ENCODE data around the gene ARHGAP26.

The ARHGAP26 gene

DNA sequence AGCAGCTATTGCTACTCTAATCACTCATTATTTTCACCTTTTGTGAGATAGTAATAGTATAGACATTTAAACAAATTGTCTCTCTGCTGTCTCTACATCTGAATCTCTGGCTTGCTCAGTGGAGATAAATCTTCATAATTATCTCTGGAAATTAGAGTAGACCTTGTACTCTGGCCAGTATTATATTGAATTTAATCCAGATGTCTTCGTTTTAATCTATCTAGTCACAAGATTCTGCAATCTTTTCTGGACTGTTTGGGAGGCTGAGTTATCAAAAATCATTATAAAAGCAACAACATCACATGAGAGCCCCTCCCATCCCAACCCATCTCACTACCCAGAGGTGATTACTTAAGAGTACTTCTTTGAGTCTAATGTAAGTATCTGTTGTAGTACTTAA, 19.0 kb downstream of the ARHGAP26 start:
- no peaks in the 10 kb centered on the region for H3K9me3 ChIP-seq (ENCODE audit: control insufficient read depth, insufficient read depth, low read length)
- peaks cover 3% of the 10 kb centered on the region for H3K4me1 ChIP-seq (ENCODE audit: control insufficient read depth, insufficient read depth, low read length)
- H3K9ac ChIP-seq (ENCODE audit: low read depth, low read length): no peak overlapping the region
- no peak overlapping the region for H3K27ac ChIP-seq (ENCODE audit: low read depth, low read length)
- H3K36me3 ChIP-seq (ENCODE audit: control insufficient read depth, insufficient read depth, low read length): no peaks in the 10 kb centered on the region
- H3K4me3 ChIP-seq (ENCODE audit: low read depth, low read length): no peak overlapping the region
- H3K27me3 ChIP-seq (ENCODE audit: control insufficient read depth, insufficient read depth, low read length): no peaks in the 10 kb centered on the region

DNA sequence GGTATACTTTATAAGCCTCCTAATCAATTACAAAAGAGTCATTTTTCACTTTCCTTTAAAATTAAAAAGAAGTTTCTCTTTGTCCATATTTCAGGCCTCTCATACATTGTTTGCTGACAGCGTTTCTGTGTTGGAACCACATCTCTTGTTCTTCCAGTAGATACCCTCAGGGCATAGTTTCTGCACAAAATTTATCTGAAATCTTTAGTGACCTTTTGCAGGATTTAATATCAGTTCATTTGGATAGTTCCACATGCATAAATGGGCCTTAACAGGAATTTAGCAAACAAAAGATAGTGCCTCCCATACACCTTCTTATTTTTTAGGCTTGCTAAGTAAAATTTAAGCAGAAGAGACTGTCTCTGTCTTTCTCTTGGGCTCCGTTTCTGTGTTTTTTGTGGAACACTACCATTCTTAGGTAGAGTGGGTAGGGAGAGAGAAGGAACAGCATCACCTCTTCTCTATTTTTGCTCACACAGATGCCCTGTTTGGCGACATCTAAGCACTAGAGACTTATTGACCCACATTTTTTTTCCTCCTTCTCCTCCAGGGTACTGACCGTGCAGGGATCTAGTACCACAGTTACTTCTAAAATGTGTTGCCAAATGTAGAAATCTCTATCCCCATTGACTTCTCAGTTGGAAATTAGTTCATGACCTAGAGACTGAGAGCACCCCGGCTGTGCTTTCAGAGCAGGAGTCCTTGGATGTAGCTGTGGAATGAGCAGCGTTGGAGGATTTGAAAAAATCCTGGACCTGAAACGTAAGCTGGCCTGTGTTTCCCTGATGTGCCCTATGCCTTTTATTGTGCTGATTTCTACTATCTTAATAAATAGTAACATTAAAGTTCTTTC, 22.1 kb downstream of the ARHGAP26 start:
- Histone ChIP-seq H3K9me3 (ENCODE audit: control insufficient read depth, insufficient read depth, low read length) (no peaks in the 10 kb centered on the region), H3K4me1 (ENCODE audit: control insufficient read depth, insufficient read depth, low read length) (no peaks in the 10 kb centered on the region; the same call in 1 of the 2 replicates), H3K36me3 (ENCODE audit: control insufficient read depth, insufficient read depth, low read length) (no peaks in the 10 kb centered on the region), H3K4me3 (ENCODE audit: low read depth, low read length) (no peak overlapping the region), H3K9ac (ENCODE audit: low read depth, low read length) (no peak overlapping the region), H3K27me3 (ENCODE audit: control insufficient read depth, insufficient read depth, low read length) (no peaks in the 10 kb centered on the region), H3K27ac (ENCODE audit: low read depth, low read length) (no peak overlapping the region)

DNA sequence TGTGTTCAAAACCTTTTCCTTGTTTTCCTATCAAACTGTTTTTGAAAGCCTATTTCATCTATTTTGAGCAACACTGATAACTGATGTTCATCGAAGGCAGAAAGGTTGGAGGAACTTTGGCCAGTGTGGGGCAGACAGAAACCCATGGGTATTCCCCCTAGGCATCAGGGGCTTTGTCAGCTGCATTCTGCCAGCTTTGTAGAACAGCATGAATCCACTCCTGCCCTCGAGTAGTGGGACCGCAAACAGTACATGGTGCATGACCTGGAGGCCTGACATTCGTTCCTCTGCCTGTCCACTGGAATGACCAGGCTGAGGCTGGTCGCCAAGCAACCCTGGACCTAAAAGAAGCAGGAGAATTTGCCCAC, 22.7 kb downstream of the ARHGAP26 start:
- no peak overlapping the region for H3K27ac ChIP-seq (ENCODE audit: low read depth, low read length)
- H3K9ac ChIP-seq (ENCODE audit: low read depth, low read length): no peak overlapping the region
- no peaks in the 10 kb centered on the region for H3K36me3 ChIP-seq (ENCODE audit: control insufficient read depth, insufficient read depth, low read length)
- no peaks in the 10 kb centered on the region for H3K9me3 ChIP-seq (ENCODE audit: control insufficient read depth, insufficient read depth, low read length)
- H3K27me3 ChIP-seq (ENCODE audit: control insufficient read depth, insufficient read depth, low read length): no peaks in the 10 kb centered on the region
- peaks cover 4% of the 10 kb centered on the region; the same call in 1 of the 2 replicates for H3K4me1 ChIP-seq (ENCODE audit: control insufficient read depth, insufficient read depth, low read length)
- H3K4me3 ChIP-seq (ENCODE audit: low read depth, low read length): no peak overlapping the region

DNA sequence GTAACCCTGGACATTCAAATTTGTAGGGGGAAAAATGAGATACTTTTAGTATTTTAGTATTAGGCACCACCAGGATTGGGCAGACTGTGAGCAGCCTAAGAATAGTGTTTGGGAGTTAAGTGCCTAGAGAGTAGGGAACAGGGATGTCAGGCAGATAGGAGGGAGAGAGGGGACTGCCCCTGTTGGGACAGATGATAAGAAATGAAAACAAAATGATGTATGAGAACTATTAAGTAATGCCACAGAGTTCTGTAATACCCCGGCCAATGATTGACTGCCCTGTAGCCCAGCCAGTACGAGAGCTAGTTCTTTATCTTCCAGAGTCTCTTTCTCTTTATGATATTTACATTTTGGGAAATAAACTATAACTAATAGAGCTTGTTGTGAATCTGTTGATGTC, 24.4 kb downstream of the ARHGAP26 start:
- H3K36me3 ChIP-seq (ENCODE audit: control insufficient read depth, insufficient read depth, low read length): no peaks in the 10 kb centered on the region
- H3K9ac ChIP-seq (ENCODE audit: low read depth, low read length): no peak overlapping the region
- H3K9me3 ChIP-seq (ENCODE audit: control insufficient read depth, insufficient read depth, low read length): no peaks in the 10 kb centered on the region
- peaks cover 5% of the 10 kb centered on the region; the same call in 1 of the 2 replicates for H3K4me1 ChIP-seq (ENCODE audit: control insufficient read depth, insufficient read depth, low read length)
- no peak overlapping the region for H3K4me3 ChIP-seq (ENCODE audit: low read depth, low read length)
- no peak overlapping the region for H3K27ac ChIP-seq (ENCODE audit: low read depth, low read length)
- no peaks in the 10 kb centered on the region for H3K27me3 ChIP-seq (ENCODE audit: control insufficient read depth, insufficient read depth, low read length)

DNA sequence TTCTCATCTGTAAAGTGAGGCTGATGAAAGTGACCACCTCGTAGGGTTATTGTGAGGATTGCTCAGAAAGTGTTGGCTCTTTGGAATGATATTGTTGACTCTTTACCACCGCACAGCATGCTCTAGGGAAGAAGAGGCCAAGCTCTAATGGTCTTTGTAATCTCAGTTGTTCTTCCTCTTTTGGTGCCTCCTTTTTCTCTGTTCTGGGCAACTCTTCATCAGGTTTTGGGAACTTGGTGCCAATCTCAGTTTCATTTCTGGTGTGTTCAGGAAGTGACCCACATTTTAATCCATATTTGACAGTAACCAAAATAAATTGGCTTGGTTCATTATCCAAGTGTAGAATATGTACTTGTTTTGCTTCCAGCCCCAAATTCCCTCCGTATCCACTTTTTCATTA, 25.1 kb downstream of the ARHGAP26 start:
- peaks cover 5% of the 10 kb centered on the region; the same call in 1 of the 2 replicates for H3K4me1 ChIP-seq (ENCODE audit: control insufficient read depth, insufficient read depth, low read length)
- no peaks in the 10 kb centered on the region for H3K36me3 ChIP-seq (ENCODE audit: control insufficient read depth, insufficient read depth, low read length)
- H3K9ac ChIP-seq (ENCODE audit: low read depth, low read length): no peak overlapping the region
- no peak overlapping the region for H3K4me3 ChIP-seq (ENCODE audit: low read depth, low read length)
- H3K27ac ChIP-seq (ENCODE audit: low read depth, low read length): no peak overlapping the region
- no peaks in the 10 kb centered on the region for H3K9me3 ChIP-seq (ENCODE audit: control insufficient read depth, insufficient read depth, low read length)
- H3K27me3 ChIP-seq (ENCODE audit: control insufficient read depth, insufficient read depth, low read length): no peaks in the 10 kb centered on the region

DNA sequence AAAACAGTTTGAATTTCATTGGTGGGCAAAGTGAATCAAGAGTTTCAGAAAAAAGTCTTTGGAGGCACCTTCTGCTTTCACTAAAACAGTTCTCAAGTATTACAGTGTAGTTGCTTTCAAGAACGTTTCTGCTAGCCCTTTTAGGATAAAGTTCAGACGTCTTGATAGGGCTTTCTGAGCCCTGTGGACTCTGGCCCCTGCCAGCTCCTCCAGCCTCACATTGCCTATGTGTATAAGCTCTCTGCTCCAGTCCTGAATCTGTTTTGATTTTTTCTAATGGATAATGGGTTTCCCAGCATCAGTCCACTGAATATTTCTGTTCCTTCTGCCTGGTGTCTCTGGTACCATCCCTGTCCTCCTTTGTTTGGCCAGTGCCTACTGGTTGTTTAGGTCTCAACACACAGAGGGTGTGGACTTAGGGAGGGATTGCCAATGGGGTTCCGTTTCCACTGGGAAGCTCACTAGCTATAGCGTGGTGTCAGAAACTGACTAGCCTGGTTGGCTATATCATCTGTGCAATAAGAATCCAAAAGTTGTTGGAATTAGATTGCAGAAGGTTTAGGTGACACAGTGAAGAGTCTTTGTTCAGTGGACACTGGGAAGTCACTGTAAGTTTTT, 26.4 kb downstream of the ARHGAP26 start:
- no peaks in the 10 kb centered on the region for H3K9me3 ChIP-seq (ENCODE audit: control insufficient read depth, insufficient read depth, low read length)
- H3K9ac ChIP-seq (ENCODE audit: low read depth, low read length): no peak overlapping the region
- no peak overlapping the region for H3K27ac ChIP-seq (ENCODE audit: low read depth, low read length)
- H3K4me3 ChIP-seq (ENCODE audit: low read depth, low read length): no peak overlapping the region
- H3K27me3 ChIP-seq (ENCODE audit: control insufficient read depth, insufficient read depth, low read length): no peaks in the 10 kb centered on the region
- H3K36me3 ChIP-seq (ENCODE audit: control insufficient read depth, insufficient read depth, low read length): no peaks in the 10 kb centered on the region
- peaks cover 5% of the 10 kb centered on the region; the same call in 1 of the 2 replicates for H3K4me1 ChIP-seq (ENCODE audit: control insufficient read depth, insufficient read depth, low read length)

DNA sequence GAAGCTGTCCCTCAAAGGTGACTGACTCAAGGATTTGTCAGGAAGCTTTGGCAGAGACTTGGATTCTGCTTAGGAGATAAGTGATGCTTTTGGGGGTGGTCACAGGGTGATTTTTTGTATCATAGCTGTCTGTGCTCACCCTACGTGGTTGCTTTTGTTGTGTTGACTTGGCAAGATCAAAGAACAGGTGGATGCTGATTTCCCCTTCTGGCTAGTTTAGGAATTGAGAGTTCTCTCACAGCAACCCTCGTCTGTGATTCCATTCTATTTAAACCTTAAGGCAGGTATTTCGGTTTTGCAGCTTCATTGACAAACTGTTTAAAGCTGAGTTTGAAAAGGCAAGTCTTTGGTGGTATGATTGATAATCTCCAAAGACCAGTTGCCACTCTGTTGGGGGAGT, 27.2 kb downstream of the ARHGAP26 start:
- Histone ChIP-seq H3K9ac (ENCODE audit: low read depth, low read length) (no peak overlapping the region), H3K9me3 (ENCODE audit: control insufficient read depth, insufficient read depth, low read length) (no peaks in the 10 kb centered on the region), H3K27me3 (ENCODE audit: control insufficient read depth, insufficient read depth, low read length) (no peaks in the 10 kb centered on the region), H3K4me3 (ENCODE audit: low read depth, low read length) (no peak overlapping the region), H3K36me3 (ENCODE audit: control insufficient read depth, insufficient read depth, low read length) (no peaks in the 10 kb centered on the region), H3K4me1 (ENCODE audit: control insufficient read depth, insufficient read depth, low read length) (peaks cover 5% of the 10 kb centered on the region; the same call in 1 of the 2 replicates), H3K27ac (ENCODE audit: low read depth, low read length) (no peak overlapping the region)

DNA sequence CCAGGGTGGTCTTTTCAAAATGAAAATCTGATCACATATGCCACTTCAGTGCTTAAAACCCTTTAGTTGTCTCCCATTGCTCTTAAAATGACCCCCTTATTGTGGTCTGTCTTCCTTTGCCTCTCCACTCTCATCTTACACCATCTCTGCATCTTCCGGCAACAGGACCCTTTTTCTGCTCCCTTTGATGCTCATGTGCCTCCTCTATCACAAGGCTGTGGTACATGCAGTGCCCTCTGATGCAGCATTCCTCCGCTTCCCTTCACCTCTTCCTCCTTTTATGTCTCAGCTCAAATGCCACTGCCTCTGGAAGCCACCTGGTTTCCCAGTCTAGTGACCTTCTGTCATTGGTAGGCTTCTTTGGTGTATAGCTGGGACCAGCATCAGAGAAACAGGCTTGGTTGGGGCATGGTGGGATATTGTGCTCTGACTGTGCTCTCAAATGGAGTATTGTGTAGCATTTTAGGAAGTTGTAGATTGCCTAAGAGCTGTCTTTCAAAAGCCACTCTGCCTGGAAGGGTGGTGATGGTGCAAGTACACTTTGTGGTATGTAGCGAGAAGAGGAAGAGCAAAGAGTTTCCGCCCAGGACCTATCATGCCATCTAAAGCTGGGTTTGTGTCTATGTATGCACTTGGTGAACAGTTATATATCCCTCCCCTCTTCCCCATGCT, 28.1 kb downstream of the ARHGAP26 start:
- H3K27ac ChIP-seq (ENCODE audit: low read depth, low read length): no peak overlapping the region

DNA sequence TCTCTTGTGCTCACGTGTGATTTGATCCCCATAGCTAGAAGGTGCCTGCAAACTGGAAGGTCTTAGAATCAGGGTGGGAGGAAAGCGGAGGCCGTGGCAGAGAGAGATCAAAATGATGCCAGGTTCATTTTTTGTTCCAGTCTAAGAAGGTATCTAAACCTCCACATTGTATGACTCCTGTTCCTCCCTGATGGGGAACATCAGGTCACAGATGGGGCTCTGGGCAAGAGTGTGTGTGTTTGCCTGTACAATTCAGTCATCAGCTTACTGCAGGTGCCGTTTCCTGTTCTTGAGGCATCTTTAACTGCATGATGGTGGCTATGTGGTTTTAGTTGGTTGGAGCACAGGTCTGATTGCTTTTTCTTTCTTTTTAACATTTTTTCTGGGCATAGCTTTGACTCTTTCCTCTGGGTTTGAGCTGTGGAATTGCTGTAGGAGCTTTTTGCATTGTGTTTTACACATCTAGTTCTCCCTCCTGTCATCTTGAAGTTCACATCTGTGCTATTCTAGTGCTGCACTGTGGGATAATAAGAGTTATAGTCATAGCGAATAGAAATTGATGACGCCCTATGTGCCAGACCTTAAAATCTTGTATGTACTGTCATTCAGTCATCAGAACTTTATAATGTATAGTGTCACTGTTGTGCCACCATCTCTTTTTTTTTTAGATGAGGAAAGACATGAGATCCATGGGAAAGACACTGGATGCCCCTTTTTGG, 30.8 kb downstream of the ARHGAP26 start:
- Histone ChIP-seq H3K27me3 (ENCODE audit: control insufficient read depth, insufficient read depth, low read length) (no peaks in the 10 kb centered on the region), H3K36me3 (ENCODE audit: control insufficient read depth, insufficient read depth, low read length) (no peaks in the 10 kb centered on the region), H3K4me1 (ENCODE audit: control insufficient read depth, insufficient read depth, low read length) (peaks cover 5% of the 10 kb centered on the region; the same call in 1 of the 2 replicates), H3K4me3 (ENCODE audit: low read depth, low read length) (no peak overlapping the region), H3K9ac (ENCODE audit: low read depth, low read length) (no peak overlapping the region), H3K9me3 (ENCODE audit: control insufficient read depth, insufficient read depth, low read length) (no peaks in the 10 kb centered on the region), H3K27ac (ENCODE audit: low read depth, low read length) (no peak overlapping the region)

More for the DNA sequence above, 28.1 kb downstream of the ARHGAP26 start:
- H3K4me3 ChIP-seq (ENCODE audit: low read depth, low read length): no peak overlapping the region
- no peak overlapping the region for H3K9ac ChIP-seq (ENCODE audit: low read depth, low read length)
- peaks cover 5% of the 10 kb centered on the region; the same call in 1 of the 2 replicates for H3K4me1 ChIP-seq (ENCODE audit: control insufficient read depth, insufficient read depth, low read length)
- H3K27me3 ChIP-seq (ENCODE audit: control insufficient read depth, insufficient read depth, low read length): no peaks in the 10 kb centered on the region
- H3K36me3 ChIP-seq (ENCODE audit: control insufficient read depth, insufficient read depth, low read length): no peaks in the 10 kb centered on the region
- H3K9me3 ChIP-seq (ENCODE audit: control insufficient read depth, insufficient read depth, low read length): no peaks in the 10 kb centered on the region

DNA sequence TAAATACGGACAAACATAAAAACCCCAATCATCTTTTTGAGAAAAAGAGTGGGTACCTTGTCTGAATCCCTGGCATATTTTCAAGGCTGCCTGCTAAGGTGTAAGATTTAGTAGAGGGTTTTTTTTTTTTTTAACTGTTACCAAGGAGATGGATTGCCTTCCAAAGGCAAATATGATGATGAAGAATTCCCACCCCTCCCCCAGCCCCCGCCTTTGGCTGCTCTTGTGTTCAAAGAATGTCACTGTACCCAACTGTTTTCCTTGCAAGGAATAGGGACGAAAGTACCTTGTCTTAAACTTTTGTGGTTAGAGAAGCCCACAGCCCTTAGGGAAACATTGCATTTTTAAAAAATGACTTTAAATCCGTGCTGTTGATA, 31.3 kb downstream of the ARHGAP26 start:
- H3K27ac ChIP-seq (ENCODE audit: low read depth, low read length): no peak overlapping the region
- no peak overlapping the region for H3K9ac ChIP-seq (ENCODE audit: low read depth, low read length)
- H3K27me3 ChIP-seq (ENCODE audit: control insufficient read depth, insufficient read depth, low read length): no peaks in the 10 kb centered on the region

More for the DNA sequence above, 31.3 kb downstream of the ARHGAP26 start:
- Histone ChIP-seq H3K36me3 (ENCODE audit: control insufficient read depth, insufficient read depth, low read length) (no peaks in the 10 kb centered on the region), H3K9me3 (ENCODE audit: control insufficient read depth, insufficient read depth, low read length) (no peaks in the 10 kb centered on the region), H3K4me1 (ENCODE audit: control insufficient read depth, insufficient read depth, low read length) (peaks cover 6% of the 10 kb centered on the region), H3K4me3 (ENCODE audit: low read depth, low read length) (no peak overlapping the region)
